Anterior cingulate cortex (tissue), 58 donors: Measurements from ENCODE around the gene SECISBP2L.
"Not testable (repeated sequence)": the region's sequence is repeated elsewhere in the genome, so short reads cannot be mapped to it uniquely, and the experiment has no call there.

Experiments used
- DNase-seq, 58 donors: peaks; one replicate each; lab custom pipeline; 2025; lab: John Stamatoyannopoulos, UW

The SECISBP2L gene, protein sequence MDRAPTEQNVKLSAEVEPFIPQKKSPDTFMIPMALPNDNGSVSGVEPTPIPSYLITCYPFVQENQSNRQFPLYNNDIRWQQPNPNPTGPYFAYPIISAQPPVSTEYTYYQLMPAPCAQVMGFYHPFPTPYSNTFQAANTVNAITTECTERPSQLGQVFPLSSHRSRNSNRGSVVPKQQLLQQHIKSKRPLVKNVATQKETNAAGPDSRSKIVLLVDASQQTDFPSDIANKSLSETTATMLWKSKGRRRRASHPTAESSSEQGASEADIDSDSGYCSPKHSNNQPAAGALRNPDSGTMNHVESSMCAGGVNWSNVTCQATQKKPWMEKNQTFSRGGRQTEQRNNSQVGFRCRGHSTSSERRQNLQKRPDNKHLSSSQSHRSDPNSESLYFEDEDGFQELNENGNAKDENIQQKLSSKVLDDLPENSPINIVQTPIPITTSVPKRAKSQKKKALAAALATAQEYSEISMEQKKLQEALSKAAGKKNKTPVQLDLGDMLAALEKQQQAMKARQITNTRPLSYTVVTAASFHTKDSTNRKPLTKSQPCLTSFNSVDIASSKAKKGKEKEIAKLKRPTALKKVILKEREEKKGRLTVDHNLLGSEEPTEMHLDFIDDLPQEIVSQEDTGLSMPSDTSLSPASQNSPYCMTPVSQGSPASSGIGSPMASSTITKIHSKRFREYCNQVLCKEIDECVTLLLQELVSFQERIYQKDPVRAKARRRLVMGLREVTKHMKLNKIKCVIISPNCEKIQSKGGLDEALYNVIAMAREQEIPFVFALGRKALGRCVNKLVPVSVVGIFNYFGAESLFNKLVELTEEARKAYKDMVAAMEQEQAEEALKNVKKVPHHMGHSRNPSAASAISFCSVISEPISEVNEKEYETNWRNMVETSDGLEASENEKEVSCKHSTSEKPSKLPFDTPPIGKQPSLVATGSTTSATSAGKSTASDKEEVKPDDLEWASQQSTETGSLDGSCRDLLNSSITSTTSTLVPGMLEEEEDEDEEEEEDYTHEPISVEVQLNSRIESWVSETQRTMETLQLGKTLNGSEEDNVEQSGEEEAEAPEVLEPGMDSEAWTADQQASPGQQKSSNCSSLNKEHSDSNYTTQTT

DNA sequence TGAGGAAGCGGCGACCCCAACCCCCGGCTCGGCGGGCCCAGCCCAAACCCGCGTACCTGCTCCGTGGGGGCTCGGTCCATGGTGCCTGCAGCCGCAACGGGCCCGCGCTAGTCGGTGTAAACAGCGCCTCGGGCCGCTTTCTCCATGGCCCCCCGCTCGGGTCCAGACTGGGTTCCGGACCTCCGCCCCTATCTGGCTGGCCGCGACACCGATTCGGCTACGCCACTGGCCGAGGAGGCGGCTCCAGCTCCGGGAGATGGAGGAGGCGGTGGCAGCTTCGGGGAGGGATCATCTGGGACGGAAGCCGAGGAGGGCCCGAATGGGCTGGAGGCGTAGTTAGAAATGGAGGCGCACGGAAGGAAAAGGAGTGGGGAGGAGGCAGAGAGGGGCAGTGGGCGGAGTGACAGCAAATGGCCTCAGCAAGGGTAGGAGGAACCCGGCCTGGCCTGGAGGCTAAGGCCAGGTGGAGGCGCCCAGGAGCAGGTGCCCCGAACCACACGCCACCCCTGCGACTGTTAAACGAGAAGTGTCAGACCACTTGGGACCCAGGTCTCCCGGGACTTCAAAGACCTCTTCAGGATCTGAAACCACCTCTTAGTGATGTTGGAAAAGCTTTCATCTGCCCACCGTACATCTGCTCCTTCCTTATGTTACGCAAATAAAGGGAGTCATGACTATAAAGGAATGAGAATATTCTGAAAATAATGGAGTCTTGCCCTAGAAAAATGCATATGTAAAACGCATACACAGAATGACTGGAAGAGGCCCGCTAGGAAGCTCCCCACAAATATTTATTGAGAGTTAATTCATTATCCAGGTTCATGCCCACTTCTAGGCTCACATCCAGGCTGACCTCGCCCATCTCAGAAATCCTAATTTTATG is at the start of gene SECISBP2L:
SECISBP2L (minus strand) TSS at position 227 of the 883 bp plus-strand sequence; CDS start at position 80, 147 bp downstream.
- peak; percentile 61 to 96 (median 90) for DNase-seq

DNA sequence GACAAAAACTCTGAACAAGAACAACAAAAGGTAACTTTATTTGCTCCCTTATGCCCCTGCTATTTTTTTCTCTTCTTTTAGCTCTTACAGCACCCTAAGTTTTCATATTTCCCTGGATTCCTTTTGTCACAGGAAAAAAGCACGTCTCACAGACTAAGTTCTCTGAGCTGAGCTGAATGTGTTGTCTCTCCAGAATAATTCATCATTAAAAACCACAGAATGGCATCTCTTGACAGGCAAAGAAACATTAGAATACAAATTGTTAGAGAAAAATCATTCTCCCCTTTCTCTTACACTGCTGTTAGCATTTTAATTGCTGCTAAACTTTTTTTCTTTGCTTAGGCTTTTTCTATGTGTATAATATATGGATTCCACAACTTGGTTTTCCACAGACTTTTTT is 48.7 kb upstream of the SECISBP2L start:
- DNase-seq, result no peak

DNA sequence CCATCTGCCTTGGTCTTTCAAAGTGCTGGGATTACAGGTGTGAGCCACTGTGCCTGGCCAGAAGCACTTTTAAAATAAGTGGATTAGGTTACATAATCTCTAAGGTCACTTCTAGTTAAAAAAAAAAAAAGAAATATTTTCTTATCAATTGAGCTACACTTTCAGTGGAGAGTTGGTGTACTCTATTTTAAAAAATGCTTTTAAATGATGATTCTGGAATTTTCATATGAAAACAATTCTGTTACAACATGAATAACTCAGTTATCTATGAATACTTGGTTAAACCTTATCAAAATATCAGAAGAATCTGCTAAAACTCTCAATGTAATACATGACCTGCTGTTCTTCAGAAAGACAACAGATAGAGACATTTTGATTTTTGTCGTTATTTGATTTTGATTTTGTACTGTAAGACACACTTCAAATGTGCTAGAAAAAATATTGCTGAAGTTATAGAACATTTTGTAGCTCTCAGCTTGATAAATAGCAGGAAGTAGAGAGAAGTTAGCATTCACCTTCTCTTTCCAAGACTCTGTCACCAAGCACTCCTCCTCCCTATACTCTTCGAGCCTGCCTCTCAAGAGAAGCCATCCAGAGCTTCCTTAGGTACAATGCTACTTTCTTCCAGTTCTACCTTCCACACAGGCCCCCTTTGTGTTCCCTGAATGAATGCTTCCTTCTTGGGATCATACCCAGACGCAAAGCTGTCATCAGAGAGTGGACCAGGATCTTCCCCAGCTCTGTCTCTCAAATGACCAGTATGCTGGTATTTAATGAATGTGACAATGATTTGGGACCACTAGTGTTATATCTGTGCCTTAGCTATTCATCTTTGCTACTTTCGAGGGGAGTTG is 47.2 kb upstream of the SECISBP2L start:
- peak in 1 of 58 donors; percentile 4 for DNase-seq

DNA sequence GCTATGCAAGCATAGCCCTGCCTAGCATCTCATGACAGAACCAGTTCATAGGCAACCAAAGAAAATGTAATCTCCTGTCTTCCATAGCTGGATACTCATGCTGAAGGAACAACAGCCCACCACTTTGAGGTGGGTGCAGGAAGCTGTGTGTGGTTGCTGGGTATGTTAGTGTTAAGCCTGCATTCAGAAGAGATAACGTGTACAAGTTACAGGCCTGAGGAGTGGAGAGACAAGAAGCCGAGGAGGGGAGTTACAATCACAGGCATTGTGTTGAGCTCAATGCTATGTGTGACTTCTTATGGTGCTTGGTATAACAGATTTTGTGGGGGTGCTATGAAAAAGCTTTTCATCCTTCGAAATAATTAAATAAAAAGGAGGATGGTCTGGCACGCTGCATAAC is 42.8 kb upstream of the SECISBP2L start:
- DNase-seq, result peak in 30 of 58 donors; percentile 2 to 63 (median 12)

DNA sequence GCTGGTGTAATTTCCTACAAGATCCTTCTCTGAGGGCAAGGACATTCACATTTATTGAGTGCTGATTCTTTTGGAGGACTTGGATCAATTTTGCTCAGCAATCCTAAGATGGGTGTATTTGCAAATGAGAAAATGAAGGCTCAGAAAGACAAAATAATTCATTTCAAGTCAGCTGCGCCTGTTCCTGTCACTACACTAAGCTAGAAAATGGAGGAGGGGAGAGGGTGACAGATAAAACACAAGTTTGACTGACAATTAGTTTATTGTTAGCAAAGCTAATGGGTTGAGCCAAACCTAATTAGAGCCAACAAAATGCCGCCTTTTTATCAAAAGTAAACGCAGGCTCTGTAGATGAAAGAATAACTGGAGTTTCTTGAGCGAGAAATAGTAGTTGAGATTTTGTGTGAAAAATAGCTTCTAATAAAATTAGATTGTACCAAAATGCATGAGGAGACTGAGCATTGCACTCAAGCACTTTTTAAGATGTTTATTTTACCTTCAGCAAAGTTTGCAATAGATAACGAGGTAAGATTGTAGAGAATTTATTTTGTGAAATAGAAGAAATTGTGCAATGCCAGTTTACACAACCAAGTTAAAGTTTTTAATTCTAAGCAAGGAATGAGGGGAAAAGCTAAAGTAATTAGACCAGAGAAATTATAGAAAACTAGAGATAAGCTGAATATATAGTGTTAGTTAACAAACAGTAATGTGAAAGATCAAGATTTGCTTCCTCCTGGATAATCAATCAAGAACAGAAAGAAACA is 39.6 kb upstream of the SECISBP2L start:
- peak in 5 of 58 donors; percentile 5 to 69 (median 18) for DNase-seq

DNA sequence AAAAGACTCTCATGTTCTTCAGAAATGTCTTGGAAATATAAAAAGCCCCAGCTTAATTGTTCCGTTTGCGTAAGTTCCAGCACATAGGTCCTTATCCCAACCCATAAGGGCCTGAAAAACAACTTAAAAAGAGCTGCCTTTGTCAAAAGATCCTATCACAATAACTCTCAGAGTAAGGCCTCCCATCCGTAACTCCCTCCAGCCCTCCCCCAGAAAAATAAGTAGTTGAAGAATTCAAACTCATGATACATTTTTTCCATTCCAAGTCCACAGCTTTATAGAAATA is 38.0 kb upstream of the SECISBP2L start:
- DNase-seq, result no peak

DNA sequence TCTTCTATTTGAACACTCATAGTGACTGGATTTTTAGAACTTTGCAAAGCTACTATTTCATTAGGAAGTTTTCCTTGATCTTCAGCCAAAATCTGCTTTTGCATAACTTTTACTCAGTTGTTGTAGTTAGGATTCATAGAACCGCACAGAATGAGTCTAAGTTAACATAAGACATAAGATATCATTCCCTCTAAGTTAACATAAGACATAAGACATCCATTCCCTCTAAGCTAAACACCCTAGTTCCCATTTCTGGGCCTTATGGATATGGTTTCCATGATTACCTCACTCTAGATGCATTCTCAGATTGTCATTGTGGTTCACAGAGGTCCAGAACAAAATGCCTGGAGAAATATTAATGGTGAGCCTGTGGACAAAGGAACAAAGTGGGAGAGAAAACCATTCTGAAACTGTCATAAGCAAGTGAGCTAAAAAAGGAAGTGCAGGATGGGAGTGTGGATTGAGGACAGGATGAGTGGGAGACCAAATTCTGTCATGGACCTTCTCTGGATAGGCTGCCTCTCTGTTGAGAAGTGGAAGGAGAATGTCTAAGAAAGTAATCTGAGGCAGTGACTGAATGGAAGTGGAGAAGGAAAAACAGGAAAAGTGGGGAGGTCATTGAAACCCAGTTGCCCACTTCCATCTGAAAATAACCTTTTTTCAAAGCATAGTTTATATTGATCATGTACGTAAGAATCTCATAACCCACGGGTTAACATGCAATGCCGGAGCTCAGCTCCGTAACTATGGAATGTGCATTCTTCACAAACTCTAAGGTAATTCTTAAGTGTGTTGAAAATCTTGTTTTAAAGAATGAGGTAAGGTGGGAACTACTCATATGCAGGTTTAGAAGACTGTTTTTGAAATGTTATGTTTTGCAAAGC is 37.4 kb upstream of the SECISBP2L start:
- no peak for DNase-seq

DNA sequence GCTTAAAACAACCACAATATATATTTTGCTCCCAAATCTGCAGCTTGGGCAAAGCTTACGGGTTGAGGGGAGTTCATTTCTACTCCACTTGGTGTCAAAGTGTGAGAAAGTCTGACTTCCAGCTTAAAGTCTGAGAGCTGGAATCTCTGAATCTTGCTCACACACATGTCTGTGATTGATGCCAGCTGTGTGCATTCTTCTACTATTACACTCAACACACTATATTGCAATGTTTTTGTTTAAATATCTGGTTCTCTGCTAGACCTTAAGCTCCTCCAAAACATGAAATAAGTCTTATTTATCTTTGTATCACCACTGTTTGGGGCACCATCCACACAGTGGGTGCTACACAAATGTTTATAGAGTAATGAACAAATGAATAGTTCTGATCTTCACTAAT is 36.7 kb upstream of the SECISBP2L start:
- DNase-seq, result no peak

DNA sequence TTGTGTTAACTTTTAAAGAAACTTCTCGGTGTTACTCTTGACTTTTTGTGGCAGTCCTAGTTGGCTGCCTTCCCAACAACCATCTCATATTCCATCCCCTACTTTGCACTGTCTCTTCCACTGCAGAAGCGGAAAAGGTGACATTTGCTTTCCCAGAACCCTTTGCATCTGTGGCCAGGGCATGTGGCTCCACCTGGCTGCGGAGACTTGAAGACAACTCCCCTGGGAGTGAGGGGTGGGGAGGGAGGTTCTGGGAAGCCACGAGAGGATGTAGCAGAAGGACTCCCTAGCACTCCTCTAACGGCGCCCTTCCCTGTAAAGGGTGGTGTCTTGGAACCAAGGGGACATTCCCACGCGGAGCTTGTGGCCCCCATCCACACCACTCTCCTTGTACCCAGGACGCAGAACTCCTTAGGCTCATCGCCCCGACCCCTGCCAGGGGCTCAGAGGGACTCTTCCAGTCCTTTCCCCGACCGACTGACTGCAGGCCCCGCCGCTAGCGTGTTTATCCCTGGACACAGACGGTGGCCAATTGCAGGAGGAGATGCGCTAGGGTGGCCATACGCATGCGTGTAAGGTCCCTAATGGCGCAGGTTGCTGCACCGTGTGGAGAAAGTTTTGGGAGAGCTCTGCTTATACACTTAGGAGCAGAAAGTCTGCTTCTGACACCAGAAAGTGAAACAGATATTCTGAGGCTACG is 33.2 kb upstream of the SECISBP2L start:
- DNase-seq, result no peak

DNA sequence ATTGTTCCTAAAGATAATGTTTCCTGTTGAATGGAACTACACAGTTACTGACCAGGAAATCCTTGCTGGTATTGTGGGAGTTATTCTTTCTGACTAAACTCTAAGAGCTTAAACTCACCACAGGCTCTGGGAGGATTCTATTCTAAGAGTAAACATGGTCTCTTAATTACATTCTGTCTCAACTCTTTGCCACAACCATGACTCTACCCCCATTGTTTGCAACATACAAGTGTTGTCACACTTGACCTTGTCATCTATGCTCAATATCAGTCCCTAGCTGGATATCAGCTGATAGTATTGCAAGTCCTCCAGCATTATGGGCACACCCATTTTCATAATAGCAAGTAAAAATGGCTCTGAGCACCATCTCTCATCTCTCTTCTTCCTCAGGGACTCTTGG is 29.6 kb upstream of the SECISBP2L start:
- DNase-seq, result no peak

DNA sequence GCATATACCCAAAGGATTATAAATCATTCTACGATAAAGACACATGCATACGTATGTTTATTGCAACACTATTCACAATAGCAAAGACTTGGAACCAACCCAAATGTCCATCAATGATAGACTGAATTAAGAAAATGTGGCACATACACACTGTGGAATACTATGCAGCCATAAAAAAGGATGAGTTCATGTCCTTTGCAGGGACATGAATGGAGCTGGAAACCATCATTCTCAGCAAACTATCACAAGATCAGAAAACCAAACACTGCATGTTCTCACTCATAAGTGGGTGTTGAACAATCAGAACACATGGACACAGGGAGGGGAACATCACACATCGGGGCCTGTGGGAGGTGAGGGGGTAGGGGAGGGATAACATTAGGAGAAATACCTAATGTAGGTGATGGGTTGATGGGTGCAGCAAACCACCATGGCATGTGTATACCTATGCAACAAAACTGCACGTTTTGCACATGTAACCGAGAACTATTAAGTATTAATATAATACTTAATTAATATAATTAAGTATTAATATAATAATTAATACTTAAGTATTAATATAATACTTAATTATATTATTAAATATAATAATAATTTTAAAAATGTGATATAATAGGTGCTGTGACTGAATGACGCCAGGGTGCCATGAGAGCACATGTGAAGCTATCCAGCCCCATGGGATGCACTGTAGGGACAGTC is 28.5 kb upstream of the SECISBP2L start:
- not testable (repeated sequence) for DNase-seq

DNA sequence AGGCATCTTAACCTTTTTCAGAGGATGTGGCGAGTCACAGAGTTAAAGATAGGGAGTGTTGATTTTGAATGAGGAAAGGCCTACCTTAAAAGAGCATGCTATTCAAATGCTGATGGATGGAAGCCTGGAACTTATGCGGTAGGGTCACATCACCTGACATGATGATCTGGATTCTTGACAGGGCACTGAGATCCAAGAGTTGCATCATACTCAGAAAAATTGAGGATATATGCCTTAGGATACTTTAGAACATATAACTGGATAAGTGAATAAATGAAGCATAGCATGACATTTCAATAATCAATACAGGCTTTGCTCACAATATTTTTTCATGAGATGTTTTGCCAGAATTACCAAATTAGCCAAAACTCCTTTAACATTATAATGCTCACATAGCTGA is 20.1 kb upstream of the SECISBP2L start:
- DNase-seq, result no peak

DNA sequence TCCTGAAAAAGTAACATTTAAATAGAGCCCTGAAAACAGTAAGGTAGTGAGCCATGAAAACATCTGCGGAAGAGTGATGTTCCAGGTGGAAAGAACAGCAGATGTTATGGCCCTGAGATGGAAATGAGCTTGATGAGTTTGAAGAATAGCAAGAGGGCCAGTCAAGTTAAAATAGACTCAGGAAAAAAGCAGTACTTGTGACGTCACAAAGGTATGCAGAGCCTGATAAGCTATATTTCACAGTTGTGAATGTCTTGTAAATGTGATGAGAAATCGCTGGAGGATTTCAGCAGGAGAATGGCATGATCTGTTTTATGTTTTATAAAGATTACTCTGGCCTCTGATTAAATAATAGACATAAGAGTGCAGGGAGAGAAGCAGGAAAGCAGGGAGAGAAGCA is 18.6 kb upstream of the SECISBP2L start:
- DNase-seq, result no peak

DNA sequence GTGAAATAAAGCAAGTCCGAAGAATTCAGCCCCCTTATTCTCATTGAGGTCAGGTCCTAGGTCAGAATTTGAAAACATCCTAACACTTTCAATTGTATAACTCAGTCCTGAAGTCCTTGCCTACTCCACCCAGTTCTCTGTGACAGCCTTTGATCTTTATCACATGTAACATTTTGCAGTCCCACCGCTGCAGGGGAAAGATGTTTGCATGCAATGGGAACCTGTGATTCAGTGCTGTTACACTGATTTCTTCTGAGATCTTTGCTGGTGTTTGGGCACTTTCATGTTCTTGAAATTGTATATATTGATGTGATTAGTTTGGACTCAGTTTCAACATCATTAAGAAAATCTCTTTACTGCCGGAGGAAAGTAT is 18.0 kb upstream of the SECISBP2L start:
- no peak for DNase-seq

DNA sequence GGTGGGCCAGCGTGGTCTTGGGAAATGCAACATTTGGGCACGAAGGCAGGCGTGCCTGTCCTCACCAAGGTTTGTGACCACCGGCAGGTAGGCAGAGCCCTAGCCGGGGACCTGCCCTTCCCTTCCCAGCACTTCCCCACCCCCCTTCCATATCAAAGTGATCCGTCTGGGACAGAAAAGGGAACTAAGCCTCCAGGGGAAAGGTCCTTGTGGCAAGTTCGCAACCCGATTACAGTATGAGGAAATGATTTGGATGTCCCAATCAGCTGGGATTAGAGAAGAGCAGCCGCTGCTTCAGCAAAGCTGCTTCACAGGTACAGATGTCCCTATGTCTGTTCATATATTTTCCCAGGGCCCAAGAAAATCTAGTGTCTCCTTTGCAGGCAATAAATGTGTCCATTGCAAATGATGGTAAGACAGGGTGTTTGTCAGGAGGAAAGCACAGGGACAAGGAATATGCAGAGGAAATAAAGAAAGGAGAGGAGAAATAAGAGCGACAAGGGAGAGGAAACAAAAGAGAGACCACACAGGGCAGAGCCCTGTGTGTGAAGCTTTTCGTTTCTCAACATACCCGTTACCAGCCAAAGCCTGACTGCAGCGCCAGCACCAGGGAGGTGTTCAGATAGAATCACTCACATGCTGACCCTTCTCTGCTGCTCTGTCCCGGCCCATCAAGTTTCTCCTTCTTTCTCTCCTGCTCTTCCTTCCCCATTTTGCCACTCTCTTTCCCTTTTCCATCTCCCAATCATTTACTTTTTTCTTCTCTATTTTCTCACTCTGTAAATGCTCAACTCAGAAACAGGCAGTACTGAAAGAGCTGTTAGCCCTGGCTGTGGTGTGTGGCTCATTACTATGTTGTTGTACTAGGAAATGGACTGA is 17.4 kb upstream of the SECISBP2L start:
- no peak for DNase-seq
